Upper lobe of left lung (tissue), 4 donors: ENCODE measurements around the gene A3GALT2.
"Not testable (repeated sequence)": the region's sequence is repeated elsewhere in the genome, so short reads cannot be mapped to it uniquely, and the experiment has no call there.

Experiments used
- EP300 ChIP-seq, 4 donors: sonication (generic); formaldehyde crosslinking; IDR thresholded peaks; one replicate each; pipeline ENCODE4 v1.5.1; 2017; ENCODE audit warnings: antibody characterized with exemption in 4 of 4, control low read depth in 2 of 4
- POLR2A ChIP-seq, 4 donors: fragments of 450-650 bp; IDR thresholded peaks; one replicate each; pipeline ENCODE4 v1.5.1; 2016 to 2017; ENCODE audit warnings: antibody characterized with exemption in 4 of 4, mild to moderate bottlenecking in 2 of 4
- POLR2AphosphoS5 ChIP-seq, 2 donors: sonication (generic); formaldehyde crosslinking; IDR thresholded peaks; one replicate each; pipeline ENCODE4 v1.5.1; 2017; ENCODE audit warnings: antibody characterized with exemption in 2 of 2
- TF ChIP-seq, protein P1 (sequence below), 6 experiments: fragments of 450-650 bp in 4 of 6; fragments of 200-600 bp in 2 of 6; sonication (generic) in 2 of 6; IDR thresholded peaks; one replicate each; pipeline ENCODE4 v1.5.1; 2016 to 2019; ENCODE audit warnings: antibody characterized with exemption in 6 of 6

DNA sequence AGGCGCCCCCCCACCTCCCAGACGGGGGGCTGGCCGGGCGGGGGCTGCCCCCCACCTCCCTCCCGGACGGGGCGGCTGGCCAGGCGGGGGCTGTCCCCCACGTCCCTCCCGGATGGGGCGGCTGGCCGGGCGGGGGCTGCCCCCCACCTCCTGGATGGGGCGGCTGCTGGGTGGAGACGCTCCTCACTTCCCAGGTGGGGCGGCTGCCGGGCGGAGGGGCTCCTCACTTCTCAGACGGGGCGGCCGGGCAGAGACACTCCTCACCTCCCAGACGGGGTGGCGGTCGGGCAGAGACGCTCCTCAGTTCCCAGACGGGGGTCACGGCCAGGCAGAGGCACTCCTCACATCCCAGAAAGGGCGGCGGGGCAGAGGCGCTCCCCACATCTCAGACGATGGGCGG lies 11.5 kb downstream of the A3GALT2 start:
- TF ChIP-seq, protein P1, sequence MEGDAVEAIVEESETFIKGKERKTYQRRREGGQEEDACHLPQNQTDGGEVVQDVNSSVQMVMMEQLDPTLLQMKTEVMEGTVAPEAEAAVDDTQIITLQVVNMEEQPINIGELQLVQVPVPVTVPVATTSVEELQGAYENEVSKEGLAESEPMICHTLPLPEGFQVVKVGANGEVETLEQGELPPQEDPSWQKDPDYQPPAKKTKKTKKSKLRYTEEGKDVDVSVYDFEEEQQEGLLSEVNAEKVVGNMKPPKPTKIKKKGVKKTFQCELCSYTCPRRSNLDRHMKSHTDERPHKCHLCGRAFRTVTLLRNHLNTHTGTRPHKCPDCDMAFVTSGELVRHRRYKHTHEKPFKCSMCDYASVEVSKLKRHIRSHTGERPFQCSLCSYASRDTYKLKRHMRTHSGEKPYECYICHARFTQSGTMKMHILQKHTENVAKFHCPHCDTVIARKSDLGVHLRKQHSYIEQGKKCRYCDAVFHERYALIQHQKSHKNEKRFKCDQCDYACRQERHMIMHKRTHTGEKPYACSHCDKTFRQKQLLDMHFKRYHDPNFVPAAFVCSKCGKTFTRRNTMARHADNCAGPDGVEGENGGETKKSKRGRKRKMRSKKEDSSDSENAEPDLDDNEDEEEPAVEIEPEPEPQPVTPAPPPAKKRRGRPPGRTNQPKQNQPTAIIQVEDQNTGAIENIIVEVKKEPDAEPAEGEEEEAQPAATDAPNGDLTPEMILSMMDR (IDR thresholded peaks at IDR 0.05): not testable (repeated sequence)
- TF ChIP-seq POLR2A, POLR2AphosphoS5, EP300 (IDR thresholded peaks at IDR 0.05): not testable (repeated sequence)
